Ishikawa (cell line): ENCODE results near the gene KCNJ6.
A peak's percentile ranks its signal among the peaks of the same experiment; 100 is the strongest.

ENCODE experiments used
- CEBPB ChIP-seq: IDR thresholded peaks from 2 replicates; pipeline ENCODE4 v1.6.1; 2012
- CREB1 ChIP-seq: IDR thresholded peaks from 2 replicates; pipeline ENCODE4 v1.6.1; 2012; ENCODE audit warnings: low read depth
- EGR1 ChIP-seq: IDR thresholded peaks from 2 replicates; pipeline ENCODE4 v1.6.1; 2012
- EP300 ChIP-seq: IDR thresholded peaks from 2 replicates; pipeline ENCODE4 v1.6.1; 2012; ENCODE audit warnings: borderline replicate concordance
- FOXM1 ChIP-seq: IDR thresholded peaks from 2 replicates; pipeline ENCODE4 v1.6.1; 2012; ENCODE audit warnings: low read depth, borderline replicate concordance
- NFIC ChIP-seq: IDR thresholded peaks from 2 replicates; pipeline ENCODE4 v1.6.1; 2012
- RAD21 ChIP-seq: IDR thresholded peaks from 2 replicates; pipeline ENCODE4 v1.6.1; 2012; ENCODE audit warnings: low read depth
- TAF1 ChIP-seq: IDR thresholded peaks from 2 replicates; pipeline ENCODE4 v1.6.1; 2012; ENCODE audit warnings: low read depth, mild to moderate bottlenecking
- TCF12 ChIP-seq: IDR thresholded peaks from 2 replicates; pipeline ENCODE4 v1.6.1; 2012; ENCODE audit warnings: low read depth
- TEAD4 ChIP-seq: IDR thresholded peaks from 2 replicates; pipeline ENCODE4 v1.6.1; 2012
- YY1 ChIP-seq: IDR thresholded peaks from 2 replicates; pipeline ENCODE4 v1.6.1; 2012; ENCODE audit warnings: low read depth
- ZBTB7A ChIP-seq: IDR thresholded peaks from 2 replicates; pipeline ENCODE4 v1.6.1; 2012; ENCODE audit warnings: low read depth
- TF ChIP-seq, protein P1 (sequence below): IDR thresholded peaks from 2 replicates; pipeline ENCODE4 v1.6.1; 2012
- TF ChIP-seq, protein P2 (sequence below): IDR thresholded peaks from 2 replicates; pipeline ENCODE4 v1.6.1; 2012; ENCODE audit warnings: low read depth, mild to moderate bottlenecking
- TF ChIP-seq, protein P3 (sequence below): IDR thresholded peaks from 2 replicates; pipeline ENCODE4 v1.6.1; 2012

KCNJ6 gene

DNA sequence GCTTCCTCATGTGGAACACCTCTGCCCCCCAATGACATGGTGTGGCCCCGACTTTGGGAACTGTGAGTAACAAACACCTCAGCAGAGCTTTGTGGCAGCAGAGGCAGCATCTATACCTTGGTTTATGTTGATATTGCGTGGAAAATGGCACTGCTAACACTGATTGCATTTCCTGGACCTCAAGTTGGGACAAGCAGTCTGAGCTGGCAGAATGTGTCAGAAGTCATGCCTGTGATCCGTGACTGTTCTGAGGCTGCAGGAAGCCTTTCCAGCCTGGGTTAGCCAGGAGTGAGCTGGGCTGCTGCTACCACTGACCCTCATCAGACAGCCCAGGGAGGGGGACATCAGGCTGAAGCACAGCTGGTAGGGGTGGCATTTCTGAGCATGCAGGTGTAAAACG is 268.5 kb downstream of the KCNJ6 start:
- no peak for TF ChIP-seq TEAD4
- TF ChIP-seq, protein P1, sequence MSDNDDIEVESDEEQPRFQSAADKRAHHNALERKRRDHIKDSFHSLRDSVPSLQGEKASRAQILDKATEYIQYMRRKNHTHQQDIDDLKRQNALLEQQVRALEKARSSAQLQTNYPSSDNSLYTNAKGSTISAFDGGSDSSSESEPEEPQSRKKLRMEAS = no peak
- TF ChIP-seq TCF12 = no peak
- no peak for TF ChIP-seq NFIC
- TF ChIP-seq TAF1 = no peak
- no peak for TF ChIP-seq ZBTB7A
- no peak for TF ChIP-seq EP300
- no peak for TF ChIP-seq CEBPB
- no peak for TF ChIP-seq YY1
- no peak for TF ChIP-seq EGR1
- TF ChIP-seq, protein P2, sequence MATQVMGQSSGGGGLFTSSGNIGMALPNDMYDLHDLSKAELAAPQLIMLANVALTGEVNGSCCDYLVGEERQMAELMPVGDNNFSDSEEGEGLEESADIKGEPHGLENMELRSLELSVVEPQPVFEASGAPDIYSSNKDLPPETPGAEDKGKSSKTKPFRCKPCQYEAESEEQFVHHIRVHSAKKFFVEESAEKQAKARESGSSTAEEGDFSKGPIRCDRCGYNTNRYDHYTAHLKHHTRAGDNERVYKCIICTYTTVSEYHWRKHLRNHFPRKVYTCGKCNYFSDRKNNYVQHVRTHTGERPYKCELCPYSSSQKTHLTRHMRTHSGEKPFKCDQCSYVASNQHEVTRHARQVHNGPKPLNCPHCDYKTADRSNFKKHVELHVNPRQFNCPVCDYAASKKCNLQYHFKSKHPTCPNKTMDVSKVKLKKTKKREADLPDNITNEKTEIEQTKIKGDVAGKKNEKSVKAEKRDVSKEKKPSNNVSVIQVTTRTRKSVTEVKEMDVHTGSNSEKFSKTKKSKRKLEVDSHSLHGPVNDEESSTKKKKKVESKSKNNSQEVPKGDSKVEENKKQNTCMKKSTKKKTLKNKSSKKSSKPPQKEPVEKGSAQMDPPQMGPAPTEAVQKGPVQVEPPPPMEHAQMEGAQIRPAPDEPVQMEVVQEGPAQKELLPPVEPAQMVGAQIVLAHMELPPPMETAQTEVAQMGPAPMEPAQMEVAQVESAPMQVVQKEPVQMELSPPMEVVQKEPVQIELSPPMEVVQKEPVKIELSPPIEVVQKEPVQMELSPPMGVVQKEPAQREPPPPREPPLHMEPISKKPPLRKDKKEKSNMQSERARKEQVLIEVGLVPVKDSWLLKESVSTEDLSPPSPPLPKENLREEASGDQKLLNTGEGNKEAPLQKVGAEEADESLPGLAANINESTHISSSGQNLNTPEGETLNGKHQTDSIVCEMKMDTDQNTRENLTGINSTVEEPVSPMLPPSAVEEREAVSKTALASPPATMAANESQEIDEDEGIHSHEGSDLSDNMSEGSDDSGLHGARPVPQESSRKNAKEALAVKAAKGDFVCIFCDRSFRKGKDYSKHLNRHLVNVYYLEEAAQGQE = no peak
- no peak for TF ChIP-seq RAD21
- TF ChIP-seq, protein P3, sequence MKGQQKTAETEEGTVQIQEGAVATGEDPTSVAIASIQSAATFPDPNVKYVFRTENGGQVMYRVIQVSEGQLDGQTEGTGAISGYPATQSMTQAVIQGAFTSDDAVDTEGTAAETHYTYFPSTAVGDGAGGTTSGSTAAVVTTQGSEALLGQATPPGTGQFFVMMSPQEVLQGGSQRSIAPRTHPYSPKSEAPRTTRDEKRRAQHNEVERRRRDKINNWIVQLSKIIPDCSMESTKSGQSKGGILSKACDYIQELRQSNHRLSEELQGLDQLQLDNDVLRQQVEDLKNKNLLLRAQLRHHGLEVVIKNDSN = no peak
- no peak for TF ChIP-seq FOXM1
- no peak for TF ChIP-seq CREB1

DNA sequence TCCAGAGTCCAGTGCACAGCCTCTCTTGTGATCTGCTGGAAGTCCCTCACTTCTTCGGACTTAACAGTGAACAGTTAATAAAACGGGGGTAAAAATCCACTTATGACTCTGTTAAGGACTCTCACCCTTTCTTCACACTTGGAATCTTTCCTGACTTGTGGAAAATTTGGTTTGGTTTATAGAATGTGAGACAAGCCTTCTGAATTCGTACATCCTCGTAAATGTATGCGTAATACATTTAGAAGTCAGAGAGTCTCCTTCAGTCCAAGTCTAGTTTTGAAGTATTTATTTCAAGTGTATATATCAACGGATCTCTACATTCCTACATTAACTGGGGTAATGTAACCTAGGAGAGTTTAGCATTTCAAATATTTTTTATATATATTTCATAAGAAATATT is 270.4 kb downstream of the KCNJ6 start:
- TF ChIP-seq TAF1 (no peak), EGR1 (no peak), ZBTB7A (no peak), EP300 (no peak), FOXM1 (no peak), CEBPB (no peak), RAD21 (no peak), TEAD4 (no peak), CREB1 (no peak)
- TF ChIP-seq, protein P1 = no peak
- TF ChIP-seq, protein P3 = no peak
- TF ChIP-seq, protein P2 = no peak

DNA sequence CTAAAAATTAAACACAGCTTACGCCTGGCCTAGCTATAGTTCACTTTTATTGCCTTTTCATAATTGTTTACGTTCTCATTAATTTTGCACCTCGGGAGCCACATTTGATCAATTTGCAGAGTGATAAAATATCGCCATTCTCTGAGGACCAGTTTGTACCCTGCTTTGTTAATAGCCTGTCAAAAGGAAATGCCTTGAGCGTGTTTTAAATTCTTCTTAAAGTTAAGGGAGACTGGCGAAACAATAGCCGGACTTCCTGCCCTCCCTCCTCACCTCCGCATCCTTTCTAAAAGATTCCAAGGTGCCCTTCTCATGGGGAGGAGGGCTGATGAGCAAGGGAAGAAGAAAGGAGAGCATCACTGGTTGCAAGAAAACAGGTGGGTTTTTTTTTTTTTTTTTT is 271.6 kb downstream of the KCNJ6 start:
- TF ChIP-seq FOXM1 = no peak
- TF ChIP-seq EP300 = no peak
- no peak for TF ChIP-seq TCF12
- TF ChIP-seq ZBTB7A = no peak
- no peak for TF ChIP-seq TEAD4
- TF ChIP-seq, protein P1 = no peak
- TF ChIP-seq CEBPB = no peak
- no peak for TF ChIP-seq CREB1
- TF ChIP-seq, protein P3 = no peak
- no peak for TF ChIP-seq YY1
- TF ChIP-seq, protein P2 = no peak
- no peak for TF ChIP-seq RAD21

DNA sequence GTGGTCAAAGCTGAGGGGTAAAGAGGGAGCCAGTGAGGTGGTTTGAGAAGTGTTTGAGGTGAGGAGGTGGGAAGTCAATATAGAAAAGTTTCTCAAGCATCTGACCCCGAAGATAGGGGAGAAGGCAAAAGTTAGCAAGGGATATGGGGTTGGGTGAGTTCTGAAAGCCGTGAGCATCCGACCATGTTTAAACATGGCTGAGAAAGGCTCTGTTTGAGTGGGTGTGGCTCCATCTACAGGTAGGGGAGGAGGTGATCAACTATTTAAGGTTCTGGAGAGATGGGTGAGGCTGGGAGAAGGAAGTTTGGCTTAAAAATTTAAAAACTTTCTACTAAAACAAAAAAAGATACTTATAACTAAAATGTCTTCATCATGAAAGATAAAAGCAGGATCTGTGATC is 273.8 kb downstream of the KCNJ6 start:
- TF ChIP-seq TEAD4 = no peak
- TF ChIP-seq RAD21 = peak; percentile 81
- TF ChIP-seq EGR1 = no peak
- TF ChIP-seq, protein P3 = no peak
- TF ChIP-seq YY1 = peak; percentile 71
